Endodermal cell (in vitro differentiated cells): ENCODE measurements around the gene MID1. TPM values are rescaled to one million over a fixed set of nuclear protein-coding genes. Genes with fewer than 3 reads are reported as not detected.

ENCODE experiments used
- DNase-seq: peaks from one replicate; pipeline ENCODE4 v3.0.0-alpha.2; 2017
- H3K27ac ChIP-seq: 2 replicates; pipeline ENCODE4 v1.5.1; 2013; ENCODE audit warnings: mild to moderate bottlenecking, low read depth, low read length, moderate library complexity
- H3K27me3 ChIP-seq: 2 replicates; pipeline ENCODE4 v1.6.1; 2013; ENCODE audit warnings: mild to moderate bottlenecking, low read length, moderate library complexity; ENCODE audit not compliant: insufficient read depth, control insufficient read depth, poor library complexity, severe bottlenecking
- H3K36me3 ChIP-seq: 2 replicates; pipeline ENCODE4 v1.7.0; 2013; ENCODE audit warnings: mild to moderate bottlenecking, low read length, moderate library complexity; ENCODE audit not compliant: control insufficient read depth, insufficient read depth
- H3K4me1 ChIP-seq: one replicate; pipeline ENCODE4 v1.7.0; 2013; ENCODE audit warnings: low read length; ENCODE audit not compliant: control insufficient read depth, insufficient read depth
- H3K4me3 ChIP-seq: 2 replicates; pipeline ENCODE4 v1.5.1; 2013; ENCODE audit warnings: mild to moderate bottlenecking, low read length, moderate library complexity
- H3K9ac ChIP-seq: 2 replicates; pipeline ENCODE4 v1.6.1; 2013; ENCODE audit warnings: mild to moderate bottlenecking, low read length, moderate library complexity; ENCODE audit not compliant: poor library complexity, severe bottlenecking; ENCODE audit errors: extremely low read depth
- H3K9me3 ChIP-seq: 2 replicates; pipeline ENCODE4 v1.6.1; 2013; ENCODE audit warnings: mild to moderate bottlenecking, low read length, moderate library complexity; ENCODE audit not compliant: control insufficient read depth
- H3K27ac Mint-ChIP-seq: 2 replicates; pipeline ENCODE4 v1.8.0; 2020; ENCODE audit warnings: mixed read lengths
- H3K27me3 Mint-ChIP-seq: 2 replicates; pipeline ENCODE4 v1.8.0; 2021; ENCODE audit warnings: mild to moderate bottlenecking, mixed read lengths; ENCODE audit not compliant: insufficient read depth
- H3K36me3 Mint-ChIP-seq: 2 replicates; pipeline ENCODE4 v1.8.0; 2020; ENCODE audit warnings: low read depth, mixed read lengths
- H3K4me1 Mint-ChIP-seq: 2 replicates; pipeline ENCODE4 v1.8.0; 2020; ENCODE audit warnings: mixed read lengths
- H3K4me3 Mint-ChIP-seq: 2 replicates; pipeline ENCODE4 v1.8.0; 2020; ENCODE audit warnings: mild to moderate bottlenecking, moderate library complexity, mixed read lengths
- H3K9me3 Mint-ChIP-seq: 2 replicates; pipeline ENCODE4 v1.8.0; 2020; ENCODE audit warnings: mild to moderate bottlenecking, mixed read lengths
- WGBS, 2 experiments: methylation state at CpG; one replicate each; pipeline versions ENCODE4 v1.1.5 to v1.1.7; 2013; ENCODE audit warnings: missing lambda C conversion rate in 2 of 2, mixed read lengths in 1 of 2; ENCODE audit not compliant: insufficient coverage in 1 of 2, insufficient read length in 1 of 2; 5-methylcytosine and 5-hydroxymethylcytosine counted together
- total RNA-seq, 2 donors: library from RNA; stranded (reverse); fragmentation: NEBNext Ultra II Directional in 1 of 2; extraction: Animal tissue kit (Norgen Biotek cat#: 25700) in 1 of 2; gene quantifications; 2 replicates in 1 of 2; 3 replicates in 1 of 2; pipeline ENCODE4 v1.2.1, GENCODE V29; 2021
- TF ChIP-seq, protein P1 (sequence below): fragments of 200-600 bp; sonication (generic); conservative IDR thresholded peaks from 2 replicates; pipeline ENCODE4 v1.5.0; 2021; ENCODE audit warnings: antibody characterized with exemption, mild to moderate bottlenecking

MID1 gene
- total RNA-seq, 2 donors from 2014 or later: 23.5 to 24.9 TPM

DNA sequence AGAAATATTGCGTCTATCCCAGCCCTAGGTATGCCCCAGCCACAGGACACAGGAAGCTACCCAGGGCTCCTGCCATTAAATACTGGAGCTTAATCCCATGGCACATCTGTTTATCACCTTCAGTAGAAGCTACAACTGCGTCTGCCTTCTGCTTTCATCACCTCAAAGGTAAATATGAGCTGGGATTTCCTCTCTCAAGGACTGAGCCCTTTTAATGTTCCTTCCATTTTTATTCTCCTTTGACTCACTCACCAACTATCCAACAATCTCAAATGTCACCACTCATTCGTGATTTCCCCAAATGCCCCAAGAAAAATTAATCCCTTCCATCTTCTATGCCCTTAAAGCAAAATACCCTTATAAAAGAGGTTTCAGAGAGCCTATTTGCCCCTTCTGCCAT is 1.8 kb upstream of the MID1 start:
- Histone ChIP-seq H3K9me3 (no peaks in the 10 kb centered on the region), H3K36me3 (no peaks in the 10 kb centered on the region), H3K27ac (no peak overlapping the region), H3K27me3 (no peaks in the 10 kb centered on the region), H3K4me3 (no peak overlapping the region), H3K4me1 (peaks cover 4% of the 10 kb centered on the region), H3K9ac (no peak overlapping the region)
- TF ChIP-seq, protein P1, sequence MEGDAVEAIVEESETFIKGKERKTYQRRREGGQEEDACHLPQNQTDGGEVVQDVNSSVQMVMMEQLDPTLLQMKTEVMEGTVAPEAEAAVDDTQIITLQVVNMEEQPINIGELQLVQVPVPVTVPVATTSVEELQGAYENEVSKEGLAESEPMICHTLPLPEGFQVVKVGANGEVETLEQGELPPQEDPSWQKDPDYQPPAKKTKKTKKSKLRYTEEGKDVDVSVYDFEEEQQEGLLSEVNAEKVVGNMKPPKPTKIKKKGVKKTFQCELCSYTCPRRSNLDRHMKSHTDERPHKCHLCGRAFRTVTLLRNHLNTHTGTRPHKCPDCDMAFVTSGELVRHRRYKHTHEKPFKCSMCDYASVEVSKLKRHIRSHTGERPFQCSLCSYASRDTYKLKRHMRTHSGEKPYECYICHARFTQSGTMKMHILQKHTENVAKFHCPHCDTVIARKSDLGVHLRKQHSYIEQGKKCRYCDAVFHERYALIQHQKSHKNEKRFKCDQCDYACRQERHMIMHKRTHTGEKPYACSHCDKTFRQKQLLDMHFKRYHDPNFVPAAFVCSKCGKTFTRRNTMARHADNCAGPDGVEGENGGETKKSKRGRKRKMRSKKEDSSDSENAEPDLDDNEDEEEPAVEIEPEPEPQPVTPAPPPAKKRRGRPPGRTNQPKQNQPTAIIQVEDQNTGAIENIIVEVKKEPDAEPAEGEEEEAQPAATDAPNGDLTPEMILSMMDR: no peak
- H3K27ac Mint-ChIP-seq: no peak overlapping the region
- peaks cover 59% of the 10 kb centered on the region for H3K9me3 Mint-ChIP-seq
- WGBS, 2 experiments: 67 to 82% methylated on average over 1 to 3 of the region's 3 CpGs
- H3K36me3 Mint-ChIP-seq: no peaks in the 10 kb centered on the region
- H3K27me3 Mint-ChIP-seq: peaks cover 10% of the 10 kb centered on the region
- no peak for DNase-seq
- H3K4me1 Mint-ChIP-seq: peaks cover 21% of the 10 kb centered on the region
- H3K4me3 Mint-ChIP-seq: no peak overlapping the region

DNA sequence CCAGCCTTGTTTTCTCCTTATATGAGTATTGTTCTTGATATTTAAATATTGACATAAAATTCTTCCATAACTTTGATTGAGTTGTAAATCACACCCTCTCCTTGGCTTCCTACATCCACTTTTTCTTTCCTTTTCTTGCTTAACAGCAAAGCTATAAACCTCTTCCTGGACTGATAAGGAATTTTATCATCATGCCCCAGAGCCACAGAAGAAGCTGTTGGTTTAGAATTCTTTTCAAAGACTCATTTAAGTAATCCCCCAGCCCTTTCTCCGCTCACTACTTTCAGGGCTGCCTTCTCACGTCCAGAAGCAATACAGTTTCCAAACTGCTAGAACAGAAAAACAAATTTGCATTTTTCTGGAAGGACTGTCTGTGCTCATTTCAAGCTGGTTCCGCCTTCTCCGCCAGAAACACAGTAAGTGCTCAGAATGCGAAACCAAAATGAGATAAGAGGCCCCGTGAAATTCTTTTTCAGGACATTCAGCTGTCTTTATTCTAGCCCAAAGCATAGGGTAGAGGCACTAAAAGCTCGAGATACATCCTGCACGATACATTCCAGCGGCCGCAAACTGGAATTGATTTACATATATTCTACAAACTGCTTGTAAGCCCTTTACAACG is 849 bp downstream of the MID1 start:
- peaks cover 6% of the 10 kb centered on the region for H3K4me1 ChIP-seq
- TF ChIP-seq, protein P1: no peak
- H3K27ac Mint-ChIP-seq: peak overlapping the region; percentile 94
- DNase-seq: no peak
- peak overlapping the region; percentile 86 for H3K27ac ChIP-seq
- no peaks in the 10 kb centered on the region for H3K9me3 ChIP-seq
- H3K4me1 Mint-ChIP-seq: peaks cover 34% of the 10 kb centered on the region
- H3K9me3 Mint-ChIP-seq: peaks cover 67% of the 10 kb centered on the region
- peak overlapping the region; percentile 86 for H3K4me3 ChIP-seq
- H3K36me3 ChIP-seq: no peaks in the 10 kb centered on the region
- H3K27me3 ChIP-seq: no peaks in the 10 kb centered on the region
- H3K27me3 Mint-ChIP-seq: peaks cover 10% of the 10 kb centered on the region
- WGBS, 2 experiments: 1 to 5% methylated on average over 8 to 9 of the region's 11 CpGs
- H3K9ac ChIP-seq: peak overlapping the region; percentile 76
- no peaks in the 10 kb centered on the region for H3K36me3 Mint-ChIP-seq
- H3K4me3 Mint-ChIP-seq: peak overlapping the region; percentile 73

- Histone ChIP-seq H3K4me3 (peak overlapping the region; percentile 86), H3K36me3 (no peaks in the 10 kb centered on the region), H3K9me3 (no peaks in the 10 kb centered on the region), H3K27me3 (no peaks in the 10 kb centered on the region), H3K27ac (no peak overlapping the region), H3K4me1 (peaks cover 6% of the 10 kb centered on the region), H3K9ac (peak overlapping the region; percentile 76)
- no peaks in the 10 kb centered on the region for H3K36me3 Mint-ChIP-seq
- H3K9me3 Mint-ChIP-seq: peaks cover 67% of the 10 kb centered on the region
- TF ChIP-seq, protein P1: no peak
- peaks cover 10% of the 10 kb centered on the region for H3K27me3 Mint-ChIP-seq
- peak overlapping the region; percentile 73 for H3K4me3 Mint-ChIP-seq
- H3K4me1 Mint-ChIP-seq: peaks cover 34% of the 10 kb centered on the region
- 2 to 3% methylated on average over 6 to 13 of the region's 13 CpGs for WGBS, 2 experiments
- no peak for DNase-seq
- peak overlapping the region; percentile 39 for H3K27ac Mint-ChIP-seq
Measured at GRCh38 chrX:10618961-10619360, 1.4 kb downstream of the MID1 start.
